Left forelimb (tissue), 1 donor: ENCODE results near the gene ZAR1.

Experiments used
- DNase-seq: peaks from one replicate; pipeline ENCODE4 v3.0.0-alpha.2; 2018; ENCODE audit warnings: low spot score

Gene ZAR1

GRCh38 chr4:48490680-48491513 lies 845 bp downstream of the ZAR1 start:
- DNase-seq = no peak

- no peak for DNase-seq
Observed at GRCh38 chr4:48491514-48492176, 1.6 kb downstream of the ZAR1 start.

GRCh38 chr4:48493452-48494100 lies 3.5 kb downstream of the ZAR1 start:
- DNase-seq = no peak

GRCh38 chr4:48495941-48496340 lies 5.9 kb downstream of the ZAR1 start:
- no peak for DNase-seq

GRCh38 chr4:48498895-48499294 lies 8.8 kb downstream of the ZAR1 start:
- DNase-seq = no peak

GRCh38 chr4:48499551-48500066 lies 9.6 kb downstream of the ZAR1 start:
- DNase-seq = no peak

- no peak for DNase-seq
Observed at GRCh38 chr4:48503233-48504025, 13.4 kb downstream of the ZAR1 start.

GRCh38 chr4:48504026-48504330 lies 13.9 kb downstream of the ZAR1 start:
- DNase-seq = no peak

- DNase-seq = no peak
Observed at GRCh38 chr4:48504352-48504751, 14.3 kb downstream of the ZAR1 start.

GRCh38 chr4:48506716-48507115 lies 16.7 kb downstream of the ZAR1 start:
- DNase-seq = no peak

GRCh38 chr4:48509543-48509942 lies 19.5 kb downstream of the ZAR1 start:
- no peak for DNase-seq

- no peak for DNase-seq
Observed at GRCh38 chr4:48518143-48518542, 28.1 kb downstream of the ZAR1 start.

- DNase-seq = no peak
Observed at GRCh38 chr4:48526406-48526805, 36.4 kb downstream of the ZAR1 start.

- DNase-seq = no peak
Observed at GRCh38 chr4:48538358-48538757, 48.3 kb downstream of the ZAR1 start.

- DNase-seq = no peak
Observed at GRCh38 chr4:48539597-48539996, 49.5 kb downstream of the ZAR1 start.

GRCh38 chr4:48542888-48543287 lies 52.8 kb downstream of the ZAR1 start:
- no peak for DNase-seq

GRCh38 chr4:48543796-48544195 lies 53.7 kb downstream of the ZAR1 start:
- no peak for DNase-seq
